Calu3 (cell line): ENCODE measurements around the gene ZNF436. TPM values are rescaled to one million over a fixed set of nuclear protein-coding genes. Genes with fewer than 3 reads are reported as not detected.

Experiments used
- BruUV-seq: library from RNA; stranded (reverse); fragments of 400-500 nt; replicated peaks from 2 replicates; lab custom pipeline; 2021; lab: Mats Ljungman, UMichigan
- CTCF ChIA-PET: fragments of 300-600 bp; sonication (Branson Sonifier 250); formaldehyde crosslinking; loops from one replicate; lab custom pipeline; 2022; ENCODE audit warnings: antibody characterized with exemption; lab: Charles Lee
- DNase-seq: peaks from one replicate; pipeline ENCODE4 v3.0.0; 2022
- H3K27ac Mint-ChIP-seq: one replicate; pipeline ENCODE4 v1.8.0; 2022; ENCODE audit warnings: mixed read lengths; ENCODE audit not compliant: unreplicated experiment
- H3K27me3 Mint-ChIP-seq: one replicate; pipeline ENCODE4 v1.8.0; 2022; ENCODE audit warnings: mixed read lengths; ENCODE audit not compliant: unreplicated experiment
- H3K36me3 Mint-ChIP-seq: one replicate; pipeline ENCODE4 v1.8.0; 2022; ENCODE audit warnings: mild to moderate bottlenecking, moderate library complexity, mixed read lengths; ENCODE audit not compliant: insufficient read depth, unreplicated experiment
- H3K4me1 Mint-ChIP-seq: one replicate; pipeline ENCODE4 v1.8.0; 2022; ENCODE audit warnings: mild to moderate bottlenecking, low read depth, mixed read lengths; ENCODE audit not compliant: unreplicated experiment
- H3K4me3 Mint-ChIP-seq: one replicate; pipeline ENCODE4 v1.8.0; 2022; ENCODE audit warnings: mild to moderate bottlenecking, low read depth, moderate library complexity, mixed read lengths; ENCODE audit not compliant: unreplicated experiment
- H3K9me3 Mint-ChIP-seq: one replicate; pipeline ENCODE4 v1.8.0; 2022; ENCODE audit warnings: low read depth, mixed read lengths; ENCODE audit not compliant: unreplicated experiment
- CTCF ChIP-seq: fragments of 200-600 bp; IDR thresholded peaks from one replicate; pipeline ENCODE4 v1.8.0; 2022; ENCODE audit warnings: antibody characterized with exemption; ENCODE audit not compliant: unreplicated experiment
- intact Hi-C: fragments of 100-400 bp; cut with micrococcal nuclease; formaldehyde crosslinking; loops from one replicate; pipeline ENCODE4 v1.10.0; 2022; ENCODE audit not compliant: unreplicated experiment
- total RNA-seq: library from RNA; stranded (reverse); gene quantifications from 2 replicates; pipeline ENCODE4 v1.2.3, GENCODE V29; 2022

Gene ZNF436
- total RNA-seq, 1 experiment from 2014 or later, result 5.8 TPM

DNA sequence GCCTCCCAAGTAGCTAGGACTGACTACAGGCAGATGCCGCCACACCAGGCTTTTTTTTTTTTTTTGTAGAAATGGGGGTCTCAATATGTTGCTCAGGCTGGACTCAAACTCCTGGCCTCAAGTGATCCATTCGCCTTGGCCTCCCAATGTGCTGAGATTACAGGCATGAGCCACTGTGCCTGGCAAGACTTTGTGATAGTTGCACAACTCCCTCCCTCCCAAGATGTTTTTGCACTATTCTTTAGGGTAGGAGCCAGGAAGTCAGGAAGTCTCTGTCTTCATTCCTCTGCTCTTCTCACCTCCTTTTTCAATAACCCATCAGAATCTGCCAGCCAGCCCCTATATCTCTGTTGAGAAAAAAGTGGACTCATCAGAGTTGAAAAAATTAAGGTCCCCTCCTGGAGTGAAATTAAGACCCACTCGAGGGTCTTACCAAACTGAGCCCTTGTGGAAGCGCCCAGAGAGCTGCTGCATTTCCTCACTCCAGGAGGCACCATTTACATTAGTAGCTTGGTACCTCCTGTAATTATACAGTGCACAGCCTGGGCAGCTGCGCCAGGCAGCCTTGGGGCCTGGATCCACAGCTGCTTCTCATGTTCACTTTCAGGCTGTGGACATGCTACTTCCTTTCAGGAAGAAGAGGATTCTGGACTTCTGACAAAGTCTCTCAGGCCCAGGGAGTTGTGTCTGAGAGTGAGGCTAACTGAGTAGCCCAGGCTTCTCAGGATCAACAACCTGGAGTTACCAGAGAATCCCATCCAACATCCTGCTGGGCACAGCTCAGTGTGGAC lies 30.9 kb upstream of the ZNF436 start:
- intact Hi-C loops, result loop anchor here (5.0 kb wide), 1 partner anchor 73 kb away; no protein-coding TSS in a partner anchor
- DNase-seq, result no peak
- no TSS peak for BruUV-seq
- H3K36me3 Mint-ChIP-seq, result no peaks in the 10 kb centered on the region
- H3K4me3 Mint-ChIP-seq, result no peak overlapping the region
- H3K4me1 Mint-ChIP-seq, result peaks cover 26% of the 10 kb centered on the region
- TF ChIP-seq CTCF, result no peak
- CTCF ChIA-PET, result interaction anchor here (0.9 kb wide), 1 partner anchor 32 kb away, joined by 3 read pairs; no protein-coding TSS in a partner anchor
- H3K27ac Mint-ChIP-seq, result no peak overlapping the region
- no peaks in the 10 kb centered on the region for H3K9me3 Mint-ChIP-seq
- H3K27me3 Mint-ChIP-seq, result no peaks in the 10 kb centered on the region

DNA sequence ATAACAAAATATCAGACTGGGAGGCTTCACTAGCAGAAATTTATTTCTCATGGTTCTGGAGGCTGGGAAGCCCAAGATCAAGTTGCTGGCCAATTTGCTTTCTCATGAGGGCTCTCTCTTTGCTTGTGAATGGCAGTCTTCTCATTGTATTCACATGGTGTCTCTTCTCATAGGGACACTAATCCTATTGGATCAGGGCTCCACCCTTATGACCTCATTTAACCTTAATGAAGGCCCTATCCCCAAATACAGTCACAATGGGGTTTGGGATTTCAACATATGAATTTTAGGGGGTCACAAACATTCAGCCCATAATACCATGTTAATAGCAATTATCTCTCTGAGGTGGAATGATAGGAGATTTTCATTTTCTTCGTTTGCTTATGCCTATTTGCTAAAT lies 29.6 kb upstream of the ZNF436 start:
- Mint-ChIP-seq H3K27ac (no peak overlapping the region), H3K36me3 (no peaks in the 10 kb centered on the region), H3K4me3 (no peak overlapping the region), H3K4me1 (peaks cover 22% of the 10 kb centered on the region), H3K27me3 (no peaks in the 10 kb centered on the region), H3K9me3 (no peaks in the 10 kb centered on the region)
- CTCF ChIA-PET, result no interaction called here
- no TSS peak for BruUV-seq
- intact Hi-C loops, result no loop called here
- no peak for TF ChIP-seq CTCF
- DNase-seq, result no peak

DNA sequence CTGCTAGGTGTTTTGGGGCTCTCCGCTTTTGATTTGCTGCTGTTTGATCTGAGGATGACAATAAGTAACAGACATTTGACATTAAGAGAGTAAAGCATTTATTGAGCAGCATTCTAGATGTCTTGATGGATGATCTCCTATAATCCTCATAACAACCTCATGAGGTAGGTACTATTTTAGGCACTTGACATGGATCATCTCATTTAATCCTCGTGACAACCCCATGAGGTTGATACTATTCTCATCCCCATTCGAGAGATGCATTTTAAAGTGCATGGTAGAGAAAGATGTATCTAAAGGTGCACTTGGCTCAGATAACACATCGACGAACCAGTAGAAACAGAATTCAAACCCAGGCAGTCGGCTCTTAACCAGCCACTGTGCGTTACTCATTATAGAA lies 28.3 kb upstream of the ZNF436 start:
- no peak for DNase-seq
- H3K9me3 Mint-ChIP-seq, result no peaks in the 10 kb centered on the region
- no peaks in the 10 kb centered on the region for H3K36me3 Mint-ChIP-seq
- no peak for TF ChIP-seq CTCF
- intact Hi-C loops, result no loop called here
- H3K4me1 Mint-ChIP-seq, result peaks cover 9% of the 10 kb centered on the region
- CTCF ChIA-PET, result no interaction called here
- no peak overlapping the region for H3K27ac Mint-ChIP-seq
- BruUV-seq, result no TSS peak
- no peak overlapping the region for H3K4me3 Mint-ChIP-seq
- no peaks in the 10 kb centered on the region for H3K27me3 Mint-ChIP-seq

GRCh38 chr1:23396380-23396779 lies 26.7 kb upstream of the ZNF436 start:
- H3K4me1 Mint-ChIP-seq, result no peaks in the 10 kb centered on the region
- no peak for TF ChIP-seq CTCF
- H3K4me3 Mint-ChIP-seq, result no peak overlapping the region
- intact Hi-C loops, result no loop called here
- CTCF ChIA-PET, result no interaction called here
- no peaks in the 10 kb centered on the region for H3K27me3 Mint-ChIP-seq
- no peak overlapping the region for H3K27ac Mint-ChIP-seq
- BruUV-seq, result no TSS peak
- H3K9me3 Mint-ChIP-seq, result no peaks in the 10 kb centered on the region
- H3K36me3 Mint-ChIP-seq, result no peaks in the 10 kb centered on the region
- no peak for DNase-seq
